Measurements from ENCODE around the gene NPM1.
A peak's percentile ranks its signal among the peaks of the same experiment; 100 is the strongest.
"Not testable (repeated sequence)": the region's sequence is repeated elsewhere in the genome, so short reads cannot be mapped to it uniquely, and the experiment has no call there.

NPM1 gene

GRCh38 chr5:171387345-171387969 lies at the start of gene NPM1:
NPM1 (plus strand) TSS chr5:171387849; CDS start chr5:171387949, 100 bp downstream.
- DNase-seq: peak; percentile 100

- no peak for DNase-seq
Observed at GRCh38 chr5:171340042-171340441, 47.6 kb upstream of the NPM1 start.

GRCh38 chr5:171340491-171340890 lies 47.2 kb upstream of the NPM1 start:
- no peak for DNase-seq

GRCh38 chr5:171342362-171343111 lies 45.1 kb upstream of the NPM1 start:
- DNase-seq: peak; percentile 86

- DNase-seq: no peak
Observed at GRCh38 chr5:171344936-171345608, 42.6 kb upstream of the NPM1 start.

GRCh38 chr5:171351536-171352073 lies 36.0 kb upstream of the NPM1 start:
- DNase-seq: no peak

GRCh38 chr5:171355302-171355724 lies 32.3 kb upstream of the NPM1 start:
- DNase-seq: no peak

- no peak for DNase-seq
Observed at GRCh38 chr5:171357843-171358242, 29.8 kb upstream of the NPM1 start.

GRCh38 chr5:171361151-171361550 lies 26.5 kb upstream of the NPM1 start:
- DNase-seq: not testable (repeated sequence)

- DNase-seq: not testable (repeated sequence)
Observed at GRCh38 chr5:171363249-171363648, 24.4 kb upstream of the NPM1 start.

- DNase-seq: peak; percentile 78
Observed at GRCh38 chr5:171363846-171364245, 23.8 kb upstream of the NPM1 start.

- DNase-seq: peak; percentile 69
Observed at GRCh38 chr5:171365351-171365750, 22.3 kb upstream of the NPM1 start.

- DNase-seq: no peak
Observed at GRCh38 chr5:171366645-171367044, 21.0 kb upstream of the NPM1 start.

- peak; percentile 61 for DNase-seq
Observed at GRCh38 chr5:171367424-171368370, 20.0 kb upstream of the NPM1 start.

- no peak for DNase-seq
Observed at GRCh38 chr5:171369056-171369455, 18.6 kb upstream of the NPM1 start.

- DNase-seq: no peak
Observed at GRCh38 chr5:171369898-171370297, 17.8 kb upstream of the NPM1 start.

GRCh38 chr5:171370881-171371280 lies 16.8 kb upstream of the NPM1 start:
- DNase-seq: not testable (repeated sequence)

- DNase-seq: no peak
Observed at GRCh38 chr5:171371326-171371725, 16.3 kb upstream of the NPM1 start.

- DNase-seq: no peak
Observed at GRCh38 chr5:171379961-171380360, 7.7 kb upstream of the NPM1 start.

- not testable (repeated sequence) for DNase-seq
Observed at GRCh38 chr5:171384416-171384815, 3.2 kb upstream of the NPM1 start.

GRCh38 chr5:171384999-171385398 lies 2.6 kb upstream of the NPM1 start:
- DNase-seq: not testable (repeated sequence)

GRCh38 chr5:171386006-171386671 lies 1.5 kb upstream of the NPM1 start:
- DNase-seq: no peak
